SJSA1 (cell line): ENCODE results near the gene SLCO2A1. TPM values are rescaled to one million over a fixed set of nuclear protein-coding genes. Genes with fewer than 3 reads are reported as not detected.

Experiments used
- DNase-seq, 2 experiments: peaks; one replicate each; pipeline ENCODE4 v3.0.0-alpha.2; 2015 to 2020; ENCODE audit warnings: low spot score in 2 of 2, low read depth in 1 of 2
- H3K27ac ChIP-seq: fragments of 250-450 bp; sonication (Bioruptor Pico); 2 replicates; pipeline ENCODE4 v1.5.1; 2020; ENCODE audit warnings: mild to moderate bottlenecking, moderate library complexity
- H3K27me3 ChIP-seq: fragments of 250-450 bp; sonication (Bioruptor Pico); replicated peaks from 2 replicates; pipeline ENCODE4 v1.5.1; 2020; ENCODE audit warnings: mild to moderate bottlenecking, moderate library complexity
- H3K36me3 ChIP-seq: fragments of 250-450 bp; sonication (Bioruptor Pico); 2 replicates; pipeline ENCODE4 v1.5.1; 2020; ENCODE audit warnings: mild to moderate bottlenecking
- H3K4me1 ChIP-seq: fragments of 250-450 bp; sonication (Bioruptor Pico); replicated peaks from 2 replicates; pipeline ENCODE4 v1.6.1; 2021; ENCODE audit warnings: mild to moderate bottlenecking
- H3K4me3 ChIP-seq: fragments of 250-450 bp; sonication (Bioruptor Pico); 2 replicates; pipeline ENCODE4 v1.5.1; 2020; ENCODE audit warnings: mild to moderate bottlenecking
- H3K9me3 ChIP-seq: fragments of 250-450 bp; sonication (Bioruptor Pico); replicated peaks from 2 replicates; pipeline ENCODE4 v1.5.1; 2020; ENCODE audit warnings: mild to moderate bottlenecking
- total RNA-seq: library from RNA; depleted of rRNA; stranded (reverse); fragments of >200 nt; shearing (Covaris generic); gene quantifications from 2 replicates; pipeline ENCODE4 v1.2.3, GENCODE V29; 2014

SLCO2A1 gene
- total RNA-seq, 1 experiment from 2014 or later, result 0.16 TPM

DNA sequence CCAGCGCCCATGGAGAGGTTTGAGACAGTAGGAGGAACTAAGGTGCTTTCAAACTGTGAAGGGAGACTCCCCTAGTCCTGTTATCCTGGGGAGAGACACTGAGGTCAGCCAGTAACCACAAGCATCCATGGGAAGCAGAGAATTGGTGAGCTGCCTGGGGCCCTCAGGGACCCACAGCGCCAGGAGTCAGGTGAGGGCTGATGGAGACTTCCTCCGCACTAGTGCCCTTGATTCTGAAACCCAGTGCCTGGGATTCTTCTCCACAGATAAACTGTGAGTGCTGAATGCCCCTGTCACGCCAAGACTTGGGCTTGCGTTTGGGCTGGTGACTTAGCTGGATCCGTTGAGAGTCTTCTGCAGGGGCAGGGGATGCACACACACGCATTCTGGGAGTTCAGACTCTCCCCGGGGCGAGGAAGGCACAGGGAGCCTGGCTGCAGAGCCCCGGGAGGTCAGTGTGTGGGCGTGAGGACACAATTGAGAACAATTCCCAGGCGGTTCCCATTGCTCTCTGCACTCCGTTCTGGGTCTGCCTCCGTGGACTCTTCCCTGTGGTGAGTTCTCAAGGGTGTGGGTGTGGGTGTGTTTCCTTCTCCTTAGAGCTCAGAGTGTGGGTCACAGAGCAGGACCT, 37.9 kb upstream of the SLCO2A1 start:
- no peak overlapping the region for H3K4me3 ChIP-seq
- H3K27me3 ChIP-seq, result no peaks in the 10 kb centered on the region
- H3K9me3 ChIP-seq, result no peaks in the 10 kb centered on the region
- no peaks in the 10 kb centered on the region for H3K36me3 ChIP-seq
- H3K4me1 ChIP-seq, result no peaks in the 10 kb centered on the region; the same call in 1 of the 2 replicates
- DNase-seq, result peak in 1 of 2 experiments; percentile 31
- no peak overlapping the region for H3K27ac ChIP-seq

DNA sequence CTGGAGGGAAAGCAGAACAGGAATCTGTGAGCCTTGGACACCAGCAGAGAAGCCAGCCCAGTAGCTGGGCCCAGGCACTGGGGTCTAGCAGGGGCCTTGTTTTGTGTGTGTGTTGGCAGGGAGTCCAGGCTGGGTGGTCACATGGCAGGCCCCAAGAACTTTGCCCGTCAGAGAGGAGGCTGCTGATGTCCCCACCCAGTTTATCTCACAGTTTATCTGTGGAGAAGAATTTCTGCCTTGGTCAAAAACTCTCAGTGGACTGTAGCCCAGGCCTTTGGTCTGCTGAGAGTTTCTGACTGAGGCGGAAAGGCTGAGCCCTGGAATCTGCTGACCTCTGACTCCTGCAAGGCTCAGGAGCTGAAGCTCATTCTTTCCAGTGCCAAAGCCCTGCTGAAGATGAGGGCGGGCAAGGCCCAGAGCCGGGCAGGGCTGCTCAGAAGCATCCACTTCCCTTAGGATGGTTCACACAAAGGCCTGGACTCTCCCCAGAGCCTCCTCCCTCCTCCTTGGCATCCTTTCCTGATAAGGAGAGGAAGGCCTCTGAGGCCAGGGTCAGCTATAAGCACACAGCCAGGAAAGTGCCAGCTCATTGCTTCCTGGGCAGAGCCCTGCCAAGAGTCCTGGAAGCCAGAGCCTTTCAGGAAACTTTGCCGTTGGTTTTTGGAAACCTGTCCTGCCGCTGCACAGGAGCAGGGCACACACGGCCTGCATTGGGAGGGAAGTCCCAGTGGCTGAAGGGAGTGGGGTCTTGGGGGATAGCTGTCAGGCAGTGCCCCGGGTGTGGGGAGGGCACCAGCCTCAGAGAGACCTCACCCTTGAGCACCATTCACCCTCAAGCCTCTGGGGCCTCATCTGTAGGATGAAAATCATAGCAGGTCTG, 37.2 kb upstream of the SLCO2A1 start:
- Histone ChIP-seq H3K27ac (no peak overlapping the region), H3K9me3 (no peaks in the 10 kb centered on the region), H3K4me1 (peaks cover 2% of the 10 kb centered on the region), H3K36me3 (no peaks in the 10 kb centered on the region), H3K27me3 (no peaks in the 10 kb centered on the region), H3K4me3 (no peak overlapping the region)
- peak in 1 of 2 experiments; percentile 31 for DNase-seq

DNA sequence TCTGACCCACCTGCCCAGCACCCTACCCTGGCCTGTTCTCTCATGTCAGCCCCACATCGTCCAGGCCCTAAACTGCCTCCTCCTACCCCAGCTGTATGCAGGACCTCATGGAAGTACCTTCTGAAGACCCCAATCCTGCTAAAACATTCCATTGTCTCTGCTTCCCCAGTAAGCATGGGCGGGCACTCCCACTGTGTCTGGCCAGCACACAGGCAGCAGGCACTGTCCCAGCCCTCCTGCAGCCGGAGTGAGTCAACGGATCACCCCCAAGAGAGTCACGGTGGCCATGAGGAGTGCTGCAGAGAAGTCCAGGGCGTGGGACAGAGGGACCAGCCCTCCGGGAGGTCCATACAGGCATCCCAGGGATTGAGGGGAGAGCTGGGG, 36.4 kb upstream of the SLCO2A1 start:
- Histone ChIP-seq H3K27ac (no peak overlapping the region), H3K36me3 (no peaks in the 10 kb centered on the region), H3K9me3 (no peaks in the 10 kb centered on the region), H3K27me3 (no peaks in the 10 kb centered on the region), H3K4me1 (peaks cover 9% of the 10 kb centered on the region), H3K4me3 (no peak overlapping the region)
- DNase-seq, result no peak

DNA sequence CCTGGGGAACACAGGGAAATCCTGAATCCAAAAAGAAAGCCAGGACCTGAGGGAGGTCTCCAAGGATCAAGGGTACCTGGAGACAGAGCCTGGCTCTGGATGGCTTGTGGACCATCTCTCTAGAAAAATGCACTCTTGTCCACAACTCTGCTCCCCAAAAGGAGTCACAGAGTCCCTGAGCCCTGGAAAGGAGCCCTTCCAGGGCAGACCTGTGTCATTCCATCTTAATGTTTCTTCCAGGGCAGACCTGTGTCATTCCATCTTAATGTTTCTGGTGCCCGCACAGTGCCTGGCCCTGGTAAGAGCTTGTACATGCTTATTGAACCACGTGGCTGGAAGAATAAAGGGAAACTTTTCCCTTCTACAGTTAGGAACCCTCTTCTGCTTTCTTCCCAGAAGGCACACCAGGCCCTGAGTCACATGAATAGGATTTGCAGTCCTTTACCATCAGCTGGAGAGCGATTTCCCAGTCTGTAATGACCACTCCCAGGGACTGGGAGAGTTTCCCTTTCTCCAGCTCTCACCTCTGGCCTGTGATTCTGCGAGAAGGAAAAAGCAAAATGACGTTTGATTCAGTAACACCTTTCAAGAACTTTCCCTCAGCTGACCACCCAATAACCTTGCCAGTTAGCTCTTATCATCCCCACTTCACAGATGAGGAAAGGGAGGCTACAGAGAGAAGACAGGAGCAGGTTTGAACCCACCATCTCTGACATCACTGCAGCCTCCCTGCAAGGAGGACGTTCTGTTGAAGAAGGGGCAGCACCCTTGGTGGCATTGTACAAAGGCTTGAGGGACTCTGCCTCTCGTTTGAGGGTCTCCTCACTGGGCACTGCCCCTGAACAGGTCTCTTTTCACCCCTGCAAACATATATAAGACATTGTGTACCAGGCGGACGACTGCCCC, 35.8 kb upstream of the SLCO2A1 start:
- Histone ChIP-seq H3K27me3 (no peaks in the 10 kb centered on the region), H3K4me1 (peaks cover 16% of the 10 kb centered on the region), H3K9me3 (no peaks in the 10 kb centered on the region), H3K4me3 (no peak overlapping the region), H3K27ac (no peak overlapping the region), H3K36me3 (no peaks in the 10 kb centered on the region)
- DNase-seq, result peak in 1 of 2 experiments; percentile 18

DNA sequence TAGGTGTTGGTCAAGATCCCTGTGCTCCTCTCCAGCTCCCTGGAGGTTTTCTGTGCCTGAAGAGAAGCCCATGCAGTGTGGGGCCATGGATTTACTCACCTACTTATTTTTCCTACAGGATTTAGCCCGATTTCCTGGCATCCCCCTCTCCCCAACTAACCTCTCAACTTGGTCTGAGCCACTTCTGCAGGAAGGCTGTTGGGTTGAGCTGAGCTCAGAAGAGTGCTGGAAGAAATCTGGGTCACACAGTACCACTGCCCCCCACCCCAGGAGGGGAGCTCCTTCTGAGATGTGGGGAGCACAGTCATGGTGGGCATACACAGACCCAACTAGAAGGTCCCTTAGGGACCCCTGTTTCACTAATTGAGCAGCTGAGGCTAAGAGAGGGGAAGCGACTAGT, 34.4 kb upstream of the SLCO2A1 start:
- no peak overlapping the region for H3K27ac ChIP-seq
- H3K9me3 ChIP-seq, result no peaks in the 10 kb centered on the region

DNA sequence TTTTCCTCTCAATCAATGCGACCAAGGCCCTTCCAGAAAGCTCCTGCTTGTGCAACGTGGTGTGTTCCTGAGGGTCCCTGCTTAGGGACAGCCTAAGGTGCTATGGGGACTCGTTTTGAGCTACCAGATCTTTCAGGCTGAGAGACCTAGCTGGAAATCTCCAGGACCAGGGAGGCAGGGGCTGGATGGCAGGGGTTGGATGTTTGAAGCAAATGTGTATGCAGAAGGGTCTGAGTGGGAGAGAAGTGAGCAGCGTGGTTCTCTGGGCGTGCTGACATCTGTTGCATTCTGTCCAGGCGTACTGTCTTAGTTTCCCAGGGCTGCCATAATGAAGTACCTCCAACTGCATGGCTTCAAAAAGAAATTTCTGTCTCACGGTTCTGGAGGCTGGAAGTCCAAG, 31.7 kb upstream of the SLCO2A1 start:
- DNase-seq, result peak in 1 of 2 experiments; percentile 15
- Histone ChIP-seq H3K4me3 (no peak overlapping the region), H3K27ac (peak overlapping the region; percentile 70), H3K27me3 (no peaks in the 10 kb centered on the region), H3K9me3 (no peaks in the 10 kb centered on the region), H3K4me1 (peaks cover 55% of the 10 kb centered on the region), H3K36me3 (no peaks in the 10 kb centered on the region)

More for the DNA sequence above, 34.4 kb upstream of the SLCO2A1 start:
- no peak overlapping the region for H3K4me3 ChIP-seq
- H3K36me3 ChIP-seq, result no peaks in the 10 kb centered on the region
- H3K27me3 ChIP-seq, result no peaks in the 10 kb centered on the region
- peak in 1 of 2 experiments; percentile 21 for DNase-seq
- H3K4me1 ChIP-seq, result peaks cover 30% of the 10 kb centered on the region

DNA sequence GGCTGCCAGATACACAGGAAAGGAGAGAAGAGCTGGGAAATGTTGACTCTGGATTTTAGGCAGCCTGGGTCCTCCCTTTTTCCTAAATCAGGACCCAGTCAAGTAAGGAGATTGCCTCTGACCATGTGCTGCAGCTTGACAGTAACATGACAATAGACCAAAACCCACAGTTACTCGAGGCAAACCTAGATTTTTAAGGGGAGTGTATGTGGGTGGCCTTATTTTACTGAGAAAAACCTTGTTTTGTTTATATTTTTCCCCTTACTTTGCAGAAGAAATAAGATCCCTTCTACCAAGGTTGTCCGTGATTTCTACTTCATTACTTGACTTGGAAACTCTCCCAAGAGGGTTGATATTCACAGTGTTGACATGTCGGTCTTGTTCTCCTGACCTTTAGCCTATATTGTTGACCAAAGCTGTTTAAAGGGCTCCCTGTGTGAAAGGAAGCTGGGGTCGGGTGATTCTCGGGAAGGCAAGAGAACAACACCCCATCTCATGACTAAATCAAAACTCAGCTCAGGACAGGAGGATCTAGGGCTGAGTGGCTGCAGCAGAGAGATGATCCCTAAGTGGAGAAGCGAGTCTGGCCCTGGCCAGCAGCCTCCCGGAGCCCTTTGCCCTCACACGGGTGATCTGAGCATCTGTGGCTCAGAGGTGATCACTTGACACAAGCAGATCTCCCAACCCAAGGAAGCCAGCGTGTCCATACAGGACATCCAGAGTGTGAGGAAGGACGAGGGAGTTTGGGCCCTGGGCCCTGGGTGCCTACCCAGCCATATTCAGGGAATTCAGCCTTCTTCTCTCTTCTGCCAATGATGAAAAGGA, 31.0 kb upstream of the SLCO2A1 start:
- H3K36me3 ChIP-seq, result no peaks in the 10 kb centered on the region
- H3K9me3 ChIP-seq, result no peaks in the 10 kb centered on the region
- H3K4me3 ChIP-seq, result no peak overlapping the region
- H3K4me1 ChIP-seq, result peaks cover 62% of the 10 kb centered on the region
- peak overlapping the region; percentile 70 for H3K27ac ChIP-seq
- DNase-seq, result peak; percentile 64 to 91
- no peaks in the 10 kb centered on the region for H3K27me3 ChIP-seq

DNA sequence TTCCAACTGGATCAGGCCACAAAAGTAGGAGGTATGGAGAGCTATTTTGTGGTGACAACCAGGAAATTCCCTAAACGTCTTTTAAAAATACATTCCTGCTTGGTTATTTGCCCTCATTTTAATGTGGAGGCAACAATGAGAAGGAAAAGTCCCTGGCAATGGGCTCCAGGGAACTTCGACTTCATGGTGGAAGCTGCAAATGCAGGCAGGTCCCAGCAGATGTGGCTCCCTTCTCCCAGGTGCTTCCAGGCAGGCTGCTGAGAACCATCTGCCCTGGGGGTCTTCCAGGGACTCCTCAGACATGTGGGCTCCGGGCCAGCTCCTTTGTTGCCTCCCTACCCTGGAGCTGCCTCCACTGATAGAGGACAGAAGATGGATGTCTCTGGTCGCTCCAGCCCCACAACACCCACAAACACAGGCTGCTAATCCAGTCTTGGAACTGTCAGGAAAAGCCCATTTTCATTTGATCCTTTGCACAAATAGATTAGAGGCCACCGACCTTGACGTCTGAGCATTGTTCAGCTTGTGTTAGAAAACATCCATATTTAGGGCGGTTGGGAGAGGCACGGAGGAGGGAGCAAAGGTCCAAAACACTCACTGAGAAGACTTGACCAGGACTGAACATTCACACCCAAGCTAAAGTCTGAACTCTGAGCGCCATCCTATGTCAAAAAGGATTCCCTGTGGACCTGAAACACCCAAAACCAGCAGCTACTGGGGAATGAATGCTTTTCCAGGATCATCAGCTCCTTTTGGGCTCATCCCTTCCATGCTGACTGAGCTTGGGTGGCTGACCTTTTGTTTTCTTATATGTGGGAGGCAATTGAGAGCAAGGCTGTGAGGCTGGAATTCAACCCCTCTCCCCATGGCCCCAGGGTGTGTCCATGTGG, 30.2 kb upstream of the SLCO2A1 start:
- DNase-seq, result peak; percentile 33 to 61
- no peaks in the 10 kb centered on the region for H3K27me3 ChIP-seq
- H3K4me1 ChIP-seq, result peaks cover 65% of the 10 kb centered on the region

DNA sequence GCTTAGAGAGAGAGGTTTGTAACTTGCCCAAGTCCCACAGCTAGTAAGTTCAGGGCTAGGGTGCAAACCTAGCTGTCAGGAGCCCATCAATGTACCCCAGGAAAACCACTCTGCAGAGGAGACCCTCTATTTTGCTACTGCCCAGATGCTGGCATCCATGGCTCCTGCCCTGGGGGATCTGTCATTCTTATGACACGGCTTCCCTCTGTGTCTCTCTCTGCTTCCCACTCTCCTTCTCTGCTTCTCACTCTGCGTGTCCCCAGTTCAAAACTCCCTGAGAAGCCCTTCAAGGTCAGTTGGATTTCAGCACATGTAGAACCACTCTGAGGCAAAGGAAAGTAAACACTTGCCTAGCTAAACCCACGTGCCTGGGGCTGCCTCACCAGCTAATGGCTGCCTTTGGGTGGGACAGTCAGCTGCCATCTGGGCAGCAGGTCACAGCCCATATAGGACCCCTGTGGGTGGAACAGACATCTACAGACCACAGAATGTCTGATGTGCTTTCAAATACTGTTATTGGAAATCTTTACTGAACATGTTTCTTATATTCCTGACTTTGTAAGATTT, 29.4 kb upstream of the SLCO2A1 start:
- H3K4me1 ChIP-seq, result peaks cover 65% of the 10 kb centered on the region

More for the DNA sequence above, 30.2 kb upstream of the SLCO2A1 start:
- H3K4me3 ChIP-seq, result no peak overlapping the region
- H3K27ac ChIP-seq, result peak overlapping the region; percentile 70
- no peaks in the 10 kb centered on the region for H3K9me3 ChIP-seq
- no peaks in the 10 kb centered on the region for H3K36me3 ChIP-seq

DNA sequence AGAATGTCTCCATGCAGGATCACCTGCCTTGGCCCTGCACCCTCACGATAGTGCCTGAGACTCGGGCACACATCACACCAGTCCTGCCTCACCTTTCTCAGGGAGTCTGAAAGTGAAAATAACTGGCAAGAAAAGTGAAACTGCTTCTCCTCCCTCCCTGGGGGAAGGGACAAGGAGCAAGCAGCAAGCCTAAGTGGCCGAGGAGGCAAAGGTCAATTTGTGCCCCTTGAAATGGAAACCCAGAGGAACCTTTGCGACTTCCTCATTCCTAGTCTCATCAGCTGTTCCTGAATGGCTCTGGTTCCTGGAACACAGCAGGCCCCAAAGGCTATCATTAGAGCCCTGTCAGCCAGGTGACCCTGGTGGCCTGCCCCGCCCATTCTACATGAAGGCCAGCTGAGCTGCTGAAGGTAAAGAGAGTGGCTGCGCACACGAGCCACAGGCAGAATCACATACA, 28.0 kb upstream of the SLCO2A1 start:
- Histone ChIP-seq H3K36me3 (no peaks in the 10 kb centered on the region), H3K27ac (no peak overlapping the region), H3K27me3 (no peaks in the 10 kb centered on the region), H3K9me3 (no peaks in the 10 kb centered on the region), H3K4me3 (no peak overlapping the region), H3K4me1 (peaks cover 65% of the 10 kb centered on the region)
- DNase-seq, result no peak

More for the DNA sequence above, 29.4 kb upstream of the SLCO2A1 start:
- Histone ChIP-seq H3K9me3 (no peaks in the 10 kb centered on the region), H3K36me3 (no peaks in the 10 kb centered on the region), H3K27ac (peak overlapping the region; percentile 70), H3K4me3 (no peak overlapping the region), H3K27me3 (no peaks in the 10 kb centered on the region)
- peak in 1 of 2 experiments; percentile 37 for DNase-seq

DNA sequence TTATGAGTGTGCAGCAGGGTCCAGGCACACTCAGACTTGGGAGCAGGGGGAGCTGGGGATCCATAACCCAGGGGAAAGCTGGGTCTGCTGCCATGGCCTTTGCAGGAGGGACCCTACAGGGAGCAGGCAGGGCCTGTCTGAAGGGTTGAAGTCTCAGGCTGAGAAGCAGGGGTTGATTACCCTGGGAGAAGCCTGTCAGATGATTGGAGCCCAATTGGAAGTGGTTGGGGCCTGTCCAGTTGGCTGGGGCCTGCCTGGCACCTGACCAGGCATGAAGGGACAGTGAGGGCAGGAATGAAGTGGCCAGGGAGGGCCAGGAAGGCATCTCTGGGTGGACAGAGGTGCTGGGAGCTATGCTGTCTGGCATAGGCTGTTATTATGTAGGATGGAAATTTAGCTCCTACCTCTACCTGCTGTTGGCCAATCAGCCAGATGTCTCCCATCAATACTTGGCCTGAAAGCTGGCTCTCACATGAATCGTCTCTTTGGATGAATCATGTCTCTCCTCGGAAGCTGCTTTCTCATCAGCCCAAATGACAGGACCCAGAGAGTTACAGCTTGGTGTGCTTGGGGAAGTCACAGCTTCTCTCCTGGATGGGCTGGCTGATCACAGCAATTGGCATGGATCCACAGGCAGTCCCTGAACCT, 27.4 kb upstream of the SLCO2A1 start:
- H3K36me3 ChIP-seq, result no peaks in the 10 kb centered on the region
- no peak overlapping the region for H3K27ac ChIP-seq
- H3K27me3 ChIP-seq, result no peaks in the 10 kb centered on the region
- DNase-seq, result no peak
- no peaks in the 10 kb centered on the region for H3K9me3 ChIP-seq
- H3K4me3 ChIP-seq, result no peak overlapping the region
- peaks cover 65% of the 10 kb centered on the region for H3K4me1 ChIP-seq
